ENCODE data around the gene DLG1.

The DLG1 gene

GRCh38 chr3:197029511-197030167 lies 268.8 kb downstream of the DLG1 start, which contains the start of gene MELTF:
Gene MELTF, minus strand, starts transcription at chr3:197029817. Its CDS starts 115 bp downstream, at chr3:197029702.
- peak; percentile 91 for DNase-seq (ENCODE audit: low spot score)

DNA sequence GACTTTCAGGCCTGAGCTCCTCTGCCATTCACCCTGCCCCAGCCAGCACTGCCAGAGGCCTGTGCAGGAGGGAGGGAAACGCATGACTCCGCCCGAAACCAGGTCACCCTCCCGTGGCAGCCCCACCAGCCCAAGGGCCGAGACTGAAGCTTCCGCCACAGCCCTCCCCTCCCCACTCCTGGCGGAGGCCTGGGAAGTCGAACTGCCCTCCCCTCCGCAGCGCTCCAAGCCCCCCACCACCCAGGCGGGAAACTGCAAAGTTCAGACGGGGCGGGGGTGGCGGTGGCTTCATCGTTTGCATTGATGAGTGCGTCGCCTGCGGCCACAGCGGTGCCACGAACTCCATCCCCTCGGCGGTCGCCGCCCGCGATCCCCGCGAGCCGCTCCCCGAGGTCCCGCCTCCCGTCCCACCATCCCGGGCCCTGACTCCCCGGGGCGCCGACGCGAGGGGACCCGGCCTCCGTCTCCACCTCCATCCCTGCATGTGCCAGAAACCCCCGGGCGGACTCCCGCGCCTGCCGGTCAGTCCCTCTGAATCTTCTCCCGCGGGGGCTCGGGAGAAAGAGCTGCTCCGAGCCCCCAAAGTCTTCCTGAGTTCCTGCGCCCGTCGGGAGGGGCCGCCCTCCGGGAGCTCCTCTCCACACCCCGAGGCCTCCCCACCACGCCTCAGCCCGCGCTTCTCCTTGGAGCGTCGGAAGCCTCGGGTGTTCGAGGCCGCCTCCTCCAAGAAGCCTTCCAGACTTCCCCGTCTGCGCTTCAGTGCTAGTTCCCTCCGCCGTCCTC lies 269.5 kb downstream of the DLG1 start:
- peak; percentile 28 for DNase-seq (ENCODE audit: low spot score)

GRCh38 chr3:197027896-197028727 lies 270.3 kb downstream of the DLG1 start:
- DNase-seq (ENCODE audit: low spot score) = peak; percentile 22

DNA sequence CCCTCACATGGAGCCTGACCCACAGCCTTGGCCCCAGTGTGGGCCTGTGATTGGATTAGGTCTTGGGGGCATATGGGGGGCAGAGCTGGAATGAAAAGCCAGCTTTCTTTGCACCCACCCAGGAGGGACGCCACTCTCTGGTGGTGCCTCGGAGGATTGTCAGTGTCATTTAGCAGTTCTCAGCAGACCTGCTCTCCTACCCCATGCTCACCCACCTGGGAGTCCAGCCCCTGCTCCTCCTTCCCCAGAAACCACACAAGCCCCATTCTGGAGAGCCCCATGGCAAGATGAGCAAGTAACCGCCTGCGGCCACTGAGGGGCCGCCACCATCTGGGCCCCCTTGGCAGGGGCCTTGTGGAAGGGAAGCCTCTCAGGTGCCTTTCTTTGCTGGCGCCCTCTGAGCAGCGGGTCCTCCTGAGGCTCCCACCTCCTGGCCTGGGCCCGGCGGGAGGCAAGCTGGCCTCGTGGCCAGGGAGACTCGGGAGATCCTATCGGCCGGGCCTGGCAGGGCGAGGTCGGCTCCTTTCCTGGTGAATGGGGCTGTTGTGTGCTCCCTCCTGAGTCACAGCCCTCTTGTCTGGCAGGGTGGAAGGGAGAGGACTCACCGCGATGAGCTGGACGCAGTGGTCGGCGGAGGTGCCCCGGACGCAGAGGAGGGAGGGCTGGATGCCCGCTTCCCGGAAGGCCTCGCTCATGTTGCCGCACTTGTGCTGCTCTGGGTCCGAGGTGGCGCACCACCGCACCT lies 271.1 kb downstream of the DLG1 start:
- peak; percentile 19 for DNase-seq (ENCODE audit: low spot score)

- peak; percentile 18 for DNase-seq (ENCODE audit: low spot score)
Measured at GRCh38 chr3:197026481-197026866, 271.9 kb downstream of the DLG1 start.

- DNase-seq (ENCODE audit: low spot score) = no peak
Measured at GRCh38 chr3:197025736-197026480, 272.5 kb downstream of the DLG1 start.

- no peak for DNase-seq (ENCODE audit: low spot score)
Measured at GRCh38 chr3:197024881-197025735, 273.3 kb downstream of the DLG1 start.

GRCh38 chr3:197023998-197024651 lies 274.3 kb downstream of the DLG1 start:
- peak; percentile 7 for DNase-seq (ENCODE audit: low spot score)

- DNase-seq (ENCODE audit: low spot score) = peak; percentile 18
Measured at GRCh38 chr3:197023241-197023997, 275.0 kb downstream of the DLG1 start.

DNA sequence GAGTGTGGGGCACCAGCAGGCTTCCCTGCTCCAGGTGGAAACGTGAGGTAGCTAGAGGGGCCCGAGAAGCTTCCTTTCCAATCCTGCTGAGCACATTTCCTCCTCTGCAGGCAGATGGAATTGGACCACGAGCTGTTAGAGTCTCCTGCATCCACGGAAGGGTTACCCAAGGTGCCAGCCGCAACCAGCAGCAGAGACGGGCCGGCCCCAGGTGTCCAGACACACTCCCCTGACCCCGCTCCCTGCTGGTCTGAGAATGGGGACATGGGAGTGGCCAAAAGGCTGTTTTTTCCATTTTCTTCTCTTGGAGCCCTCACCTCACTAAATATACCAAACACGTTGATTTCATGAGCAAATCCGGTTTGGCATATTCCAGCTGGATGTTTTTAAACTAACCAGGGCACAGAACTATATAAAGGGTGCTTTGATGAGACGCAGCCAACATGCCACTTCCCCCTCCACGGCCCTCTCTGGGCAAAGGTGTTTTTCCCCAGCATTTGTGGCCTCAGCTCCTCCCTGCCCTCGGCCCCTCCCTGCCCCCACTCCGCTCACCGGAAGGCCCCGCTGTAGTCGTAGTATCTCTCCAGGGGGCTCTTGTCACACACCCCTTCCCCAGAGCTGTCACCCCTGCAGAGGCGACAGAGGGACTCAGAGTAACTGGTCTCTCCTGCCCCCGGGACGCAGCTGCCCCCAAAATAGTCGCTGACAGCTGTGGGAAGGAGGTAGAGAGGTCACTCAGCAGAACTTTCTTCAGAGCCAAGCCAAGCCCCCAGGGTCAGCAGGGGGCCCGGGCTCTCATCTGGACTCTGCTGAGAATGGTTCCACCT lies 275.8 kb downstream of the DLG1 start:
- DNase-seq (ENCODE audit: low spot score) = no peak

DNA sequence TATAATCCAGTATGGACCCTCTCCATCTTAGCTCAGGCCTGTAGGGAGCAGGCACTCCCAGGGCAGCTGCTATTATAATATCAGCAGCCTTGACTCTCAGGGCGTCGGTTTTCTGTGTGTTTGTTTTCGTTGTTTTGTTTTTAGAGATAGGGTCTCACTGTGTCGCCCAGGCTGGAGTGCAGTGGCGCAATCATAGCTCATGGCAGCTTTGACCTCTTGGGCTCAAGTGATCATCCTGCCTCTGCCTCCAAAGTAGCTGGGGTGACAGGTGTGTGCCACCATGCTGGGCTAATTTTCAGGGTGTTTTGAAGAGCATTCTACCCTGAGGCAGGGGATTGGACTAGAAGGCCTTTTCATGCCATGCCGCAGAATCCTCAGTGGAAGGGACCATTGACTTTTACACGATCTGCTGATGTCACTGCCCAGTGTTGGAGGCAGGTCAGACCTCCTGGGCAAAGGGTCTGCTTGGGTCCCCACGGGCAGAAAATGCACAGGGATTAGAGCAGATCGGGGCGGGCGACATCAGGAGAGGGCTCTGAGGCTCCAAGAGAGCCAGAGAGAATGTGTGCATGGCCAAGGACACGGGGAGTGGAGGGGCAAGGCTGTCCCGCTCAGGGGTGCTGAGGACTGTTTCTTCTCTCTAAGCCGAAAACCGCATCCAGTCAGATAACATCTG lies 276.5 kb downstream of the DLG1 start:
- DNase-seq (ENCODE audit: low spot score) = no peak

DNA sequence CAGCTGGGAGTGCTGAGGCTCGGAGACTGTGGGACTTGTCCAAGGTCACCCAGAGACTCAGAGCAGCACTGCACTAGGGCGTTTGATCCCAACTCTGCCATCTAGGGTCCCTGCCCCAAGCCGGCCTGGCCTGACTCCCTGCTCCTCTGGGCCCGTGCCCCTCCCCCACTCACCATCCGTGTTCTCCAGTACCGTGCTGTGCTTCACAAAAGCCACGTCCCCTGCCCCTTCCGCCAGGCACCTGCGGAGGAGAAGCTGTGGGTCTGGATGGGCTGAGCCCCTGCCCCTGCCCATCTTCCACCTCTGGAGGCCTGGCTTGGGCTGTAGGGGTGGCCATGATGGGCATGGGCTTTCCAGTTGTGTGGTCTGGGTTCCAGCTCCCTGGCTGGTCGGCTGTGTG lies 277.2 kb downstream of the DLG1 start:
- DNase-seq (ENCODE audit: low spot score) = no peak

GRCh38 chr3:197019535-197019934 lies 278.9 kb downstream of the DLG1 start:
- no peak for DNase-seq (ENCODE audit: low spot score)

GRCh38 chr3:197019021-197019420 lies 279.4 kb downstream of the DLG1 start:
- no peak for DNase-seq (ENCODE audit: low spot score)

DNA sequence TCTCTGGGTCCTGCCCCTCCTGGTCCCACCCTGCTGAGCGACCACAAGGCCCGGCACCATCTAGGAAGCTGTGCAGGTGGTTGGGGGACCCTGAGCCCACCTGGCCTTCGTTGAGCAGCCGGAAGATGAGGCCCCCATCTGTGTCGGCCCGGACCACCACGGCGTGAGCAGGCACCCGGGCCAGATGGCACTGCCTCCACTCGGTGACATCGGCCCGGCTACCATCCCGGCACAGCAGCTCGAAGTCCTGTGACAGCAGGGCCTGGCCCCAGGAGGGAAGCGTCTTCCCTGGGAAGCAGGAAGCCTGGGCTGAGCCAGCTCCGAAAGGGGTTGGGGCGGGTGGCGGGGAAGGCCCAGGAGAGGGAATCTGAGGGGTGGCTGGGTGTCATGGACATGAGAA lies 281.4 kb downstream of the DLG1 start:
- no peak for DNase-seq (ENCODE audit: low spot score)

DNA sequence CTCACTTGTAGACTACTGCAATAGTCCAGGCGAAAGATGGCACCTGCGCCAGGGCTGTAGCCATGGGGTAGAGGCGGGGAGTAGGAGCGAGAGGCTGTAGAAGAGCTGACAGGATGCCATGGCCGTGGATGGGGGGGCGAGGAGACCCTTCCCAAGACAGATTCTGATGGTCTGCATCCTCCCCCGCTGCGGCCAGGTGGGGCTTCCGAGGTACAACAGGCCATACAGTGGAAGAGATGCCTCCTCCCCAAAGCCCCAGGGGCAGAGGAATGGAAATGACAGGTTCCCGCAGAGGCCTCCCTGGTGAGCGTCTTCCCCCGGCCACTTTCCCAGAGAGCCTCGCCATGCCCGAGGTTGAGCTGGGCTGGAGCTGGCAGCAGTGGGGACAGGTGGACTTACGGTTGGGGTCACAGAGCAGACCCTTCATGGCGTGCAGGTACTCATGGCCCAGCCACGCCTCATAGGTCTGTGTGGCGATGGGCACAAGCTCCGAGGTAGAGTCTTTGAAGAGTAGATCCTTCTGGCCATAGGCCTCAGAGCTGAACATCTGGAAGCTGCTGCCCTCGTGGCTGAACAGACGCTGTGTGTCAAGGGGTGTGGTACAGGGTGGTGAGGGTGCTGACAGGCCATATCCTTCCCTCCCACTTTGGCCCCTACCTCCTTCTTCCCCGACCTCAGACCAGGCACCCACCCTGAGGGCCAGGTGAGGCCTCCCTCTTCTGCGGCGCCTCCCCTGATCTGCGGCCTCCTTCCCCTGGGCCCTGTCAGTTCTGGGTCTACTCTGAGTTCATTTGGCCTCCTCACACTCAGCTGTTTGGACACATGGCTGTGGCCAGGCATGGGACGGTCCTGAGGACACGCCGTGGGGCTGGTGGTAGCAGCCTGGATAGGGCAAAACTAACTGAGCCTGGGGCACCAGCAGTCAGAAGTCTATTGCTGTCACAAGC lies 282.3 kb downstream of the DLG1 start:
- DNase-seq (ENCODE audit: low spot score) = no peak
